Measurements from ENCODE around the gene DUSP22. TPM values are rescaled to one million over a fixed set of nuclear protein-coding genes. Genes with fewer than 3 reads are reported as not detected.

Gene DUSP22
- total RNA-seq, 2 donors from 2014 or later = 20.5 to 24.5 TPM

- H3K36me3 ChIP-seq = no peaks in the 10 kb centered on the region
- H3K27me3 ChIP-seq = no peaks in the 10 kb centered on the region
- intact Hi-C loops (cut with DNase I) = no loop called here
- H3K9me3 ChIP-seq = no peaks in the 10 kb centered on the region
- H3K27ac ChIP-seq = no peak overlapping the region
- H3K9ac ChIP-seq (ENCODE audit: low read depth in 2 of 2, low read length in 2 of 2) = no peak overlapping the region
- DNase-seq = no peak
- TF ChIP-seq, protein P1, sequence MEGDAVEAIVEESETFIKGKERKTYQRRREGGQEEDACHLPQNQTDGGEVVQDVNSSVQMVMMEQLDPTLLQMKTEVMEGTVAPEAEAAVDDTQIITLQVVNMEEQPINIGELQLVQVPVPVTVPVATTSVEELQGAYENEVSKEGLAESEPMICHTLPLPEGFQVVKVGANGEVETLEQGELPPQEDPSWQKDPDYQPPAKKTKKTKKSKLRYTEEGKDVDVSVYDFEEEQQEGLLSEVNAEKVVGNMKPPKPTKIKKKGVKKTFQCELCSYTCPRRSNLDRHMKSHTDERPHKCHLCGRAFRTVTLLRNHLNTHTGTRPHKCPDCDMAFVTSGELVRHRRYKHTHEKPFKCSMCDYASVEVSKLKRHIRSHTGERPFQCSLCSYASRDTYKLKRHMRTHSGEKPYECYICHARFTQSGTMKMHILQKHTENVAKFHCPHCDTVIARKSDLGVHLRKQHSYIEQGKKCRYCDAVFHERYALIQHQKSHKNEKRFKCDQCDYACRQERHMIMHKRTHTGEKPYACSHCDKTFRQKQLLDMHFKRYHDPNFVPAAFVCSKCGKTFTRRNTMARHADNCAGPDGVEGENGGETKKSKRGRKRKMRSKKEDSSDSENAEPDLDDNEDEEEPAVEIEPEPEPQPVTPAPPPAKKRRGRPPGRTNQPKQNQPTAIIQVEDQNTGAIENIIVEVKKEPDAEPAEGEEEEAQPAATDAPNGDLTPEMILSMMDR (IDR thresholded peaks at IDR 0.05) = no peak
- peaks cover 5% of the 10 kb centered on the region for H3K4me1 ChIP-seq
- H3K4me3 ChIP-seq = no peak overlapping the region
Observed at GRCh38 chr6:290111-290922, 2.0 kb upstream of the DUSP22 start.

GRCh38 chr6:291204-291696, 1.0 kb upstream of the DUSP22 start:
- Histone ChIP-seq H3K9ac (ENCODE audit: low read depth in 2 of 2, low read length in 2 of 2) (peak overlapping the region; percentile 86 to 88), H3K27me3 (no peaks in the 10 kb centered on the region), H3K27ac (peak overlapping the region; percentile 96), H3K4me1 (peaks cover 5% of the 10 kb centered on the region), H3K4me3 (peak overlapping the region; percentile 58), H3K9me3 (no peaks in the 10 kb centered on the region), H3K36me3 (no peaks in the 10 kb centered on the region)
- TF ChIP-seq, protein P1 (IDR thresholded peaks at IDR 0.05) = no peak
- intact Hi-C loops (cut with DNase I) = no loop called here
- no peak for DNase-seq

DNA sequence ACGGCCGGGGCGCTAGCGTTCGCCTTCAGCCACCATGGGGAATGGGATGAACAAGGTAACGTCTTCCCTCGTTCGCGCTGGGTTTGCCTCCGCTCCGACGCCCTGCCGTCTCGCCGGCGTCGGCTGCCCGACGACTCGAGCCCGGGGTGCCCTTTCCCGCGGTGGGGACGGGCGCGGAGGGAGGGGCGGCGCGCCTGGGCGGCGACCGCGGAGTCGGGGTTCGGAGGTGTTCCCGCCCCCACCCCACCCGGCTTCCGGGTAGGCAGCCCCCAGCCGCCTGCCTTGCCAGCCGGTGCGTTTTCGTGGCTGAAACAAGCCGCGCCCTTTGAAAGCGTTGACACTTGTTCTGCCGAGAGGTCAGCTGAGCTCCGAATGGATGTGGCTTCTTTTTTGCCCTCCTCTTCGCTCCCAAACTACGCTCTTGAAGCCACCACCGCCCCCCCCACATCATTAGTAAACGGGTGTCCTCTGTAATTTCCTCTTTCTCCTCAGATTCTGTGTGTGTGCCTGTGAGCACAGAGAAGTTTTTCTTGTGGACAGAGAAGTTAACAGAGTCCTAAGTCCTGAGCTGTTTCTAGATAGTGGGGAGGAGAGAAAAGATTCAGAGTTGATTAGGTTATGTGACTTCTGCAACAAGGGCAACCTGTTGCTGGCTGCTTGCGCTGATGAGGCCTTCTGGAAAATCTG, 362 bp downstream of the DUSP22 start:
- TF ChIP-seq, protein P1 (IDR thresholded peaks at IDR 0.05) = no peak
- no peaks in the 10 kb centered on the region for H3K9me3 ChIP-seq
- peak overlapping the region; percentile 96 for H3K27ac ChIP-seq
- H3K4me1 ChIP-seq = peaks cover 5% of the 10 kb centered on the region
- DNase-seq = peak; percentile 81
- no peaks in the 10 kb centered on the region for H3K36me3 ChIP-seq
- H3K4me3 ChIP-seq = peak overlapping the region; percentile 58
- no peaks in the 10 kb centered on the region for H3K27me3 ChIP-seq
- intact Hi-C loops (cut with DNase I) = no loop called here
- peak overlapping the region; percentile 70 to 88 for H3K9ac ChIP-seq (ENCODE audit: low read depth in 2 of 2, low read length in 2 of 2)

- peak; percentile 48 for DNase-seq
Observed at GRCh38 chr6:293193-294174, 1.2 kb downstream of the DUSP22 start.

More at GRCh38 chr6:293193-294174, 1.2 kb downstream of the DUSP22 start:
- H3K9ac ChIP-seq (ENCODE audit: low read depth in 2 of 2, low read length in 2 of 2) = peak overlapping the region; percentile 70 to 88
- H3K9me3 ChIP-seq = no peaks in the 10 kb centered on the region
- H3K27ac ChIP-seq = peak overlapping the region; percentile 96
- no peaks in the 10 kb centered on the region for H3K27me3 ChIP-seq
- peak overlapping the region; percentile 58 for H3K4me3 ChIP-seq
- intact Hi-C loops (cut with DNase I) = no loop called here
- no peaks in the 10 kb centered on the region for H3K36me3 ChIP-seq
- peaks cover 5% of the 10 kb centered on the region for H3K4me1 ChIP-seq
- TF ChIP-seq, protein P1 (IDR thresholded peaks at IDR 0.05) = no peak

Data from colonic mucosa (tissue), 4 donors.